Body of pancreas (tissue), 4 donors: ENCODE data around the gene FAM149A. TPM values are rescaled to one million over a fixed set of nuclear protein-coding genes. Genes with fewer than 3 reads are reported as not detected.

Experiments used
- ATAC-seq: fragments of 150-250 bp; one replicate; pipeline ENCODE4 v1.9.1; 2016
- DNase-seq, 4 donors: peaks; one replicate each; pipeline ENCODE4 v3.0.0-alpha.2; 2019
- H3K27ac ChIP-seq, 4 donors: fragments of 200-600 bp; sonication (generic); 1 replicate in 3 of 4; 2 replicates in 1 of 4; pipeline versions ENCODE4 v1.5.1 to v1.6.1; 2016 to 2019; ENCODE audit warnings: mild to moderate bottlenecking in 1 of 4, mixed read lengths in 1 of 4, moderate library complexity in 1 of 4
- H3K27me3 ChIP-seq, 2 donors: fragments of 200-600 bp; sonication (generic); one replicate each; pipeline ENCODE4 v1.6.0; 2016; ENCODE audit warnings: mild to moderate bottlenecking in 1 of 2
- H3K36me3 ChIP-seq, 2 donors: fragments of 200-600 bp; sonication (generic); replicated peaks in 1 of 2; 2 replicates each; pipeline ENCODE4 v1.5.1; 2016; ENCODE audit warnings: low read depth in 2 of 2; ENCODE audit not compliant: insufficient read depth in 1 of 2
- H3K4me1 ChIP-seq: fragments of 200-600 bp; sonication (generic); one replicate; pipeline ENCODE4 v1.6.0; 2016
- H3K4me3 ChIP-seq, 2 donors: fragments of 200-600 bp; sonication (generic); 1 replicate in 1 of 2; 2 replicates in 1 of 2; pipeline ENCODE4 v1.5.1; 2016 to 2019
- H3K9me3 ChIP-seq, 3 donors: fragments of 200-600 bp; sonication (generic); 1 replicate in 2 of 3; 2 replicates in 1 of 3; pipeline ENCODE4 v1.5.1; 2016
- CTCF ChIP-seq, 7 experiments: fragments of 450-650 bp in 4 of 7; fragments of 200-600 bp in 3 of 7; sonication (generic) in 3 of 7; IDR thresholded peaks; one replicate each; pipeline ENCODE4 v1.5.1; 2016 to 2019; ENCODE audit warnings: antibody characterized with exemption in 7 of 7
- POLR2A ChIP-seq, 3 donors: fragments of 450-650 bp; IDR thresholded peaks; one replicate each; pipeline ENCODE4 v1.6.1; 2016; ENCODE audit warnings: antibody characterized with exemption in 3 of 3, mild to moderate bottlenecking in 2 of 3
- WGBS, 2 donors: methylation state at CpG; one replicate each; pipeline ENCODE4 v1.1.5; 2017; 5-methylcytosine and 5-hydroxymethylcytosine counted together
- intact Hi-C: fragments of 100-400 bp; cut with DNase I; formaldehyde crosslinking; loops from one replicate; pipeline ENCODE4 v1.15.1; 2023
- total RNA-seq, 2 donors: library from RNA; depleted of rRNA; stranded (reverse); fragments of >200 nt; gene quantifications; one replicate each; pipeline ENCODE4 v1.1.0, GENCODE V29; 2016

Gene FAM149A
- total RNA-seq, 2 donors from 2014 or later = 20.8 to 51.4 TPM

DNA sequence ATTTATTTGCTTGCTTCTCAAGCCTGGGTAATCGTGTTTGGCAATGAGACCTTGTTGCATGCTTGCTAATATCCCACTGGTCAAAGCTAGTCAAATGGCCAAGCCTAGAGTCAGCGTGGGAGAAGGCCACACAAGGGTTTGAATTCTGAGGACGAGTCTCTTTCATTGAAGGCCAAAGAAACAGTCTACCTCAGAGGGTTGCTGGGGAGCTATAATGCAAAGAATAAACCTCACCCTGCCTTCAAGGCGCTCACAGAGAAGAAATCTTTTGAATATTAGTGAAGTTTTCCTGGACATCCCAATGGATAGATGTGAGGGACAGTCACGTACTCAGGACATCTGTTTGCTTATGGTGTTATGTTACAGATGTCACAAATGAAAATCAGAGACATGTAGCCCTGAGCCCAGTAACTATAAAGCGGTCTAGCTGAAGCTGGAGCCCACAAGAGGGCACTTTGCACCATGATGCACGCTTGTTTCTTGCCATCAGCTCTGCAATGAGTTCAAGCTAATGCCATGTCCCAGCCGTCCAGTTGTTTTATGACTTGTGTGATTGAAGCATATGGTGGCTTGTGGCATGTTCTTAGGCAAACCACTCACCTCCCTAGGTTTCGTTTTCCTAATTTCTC is 36.6 kb upstream of the FAM149A start:
- DNase-seq (peak; percentile 79 to 91 (median 88)), ATAC-seq (peak; percentile 96)
- H3K9me3 ChIP-seq = no peaks in the 10 kb centered on the region
- no peak overlapping the region for H3K4me3 ChIP-seq
- no peaks in the 10 kb centered on the region for H3K36me3 ChIP-seq
- intact Hi-C loops = loop anchor here (5.0 kb wide), 1 partner anchor 59 kb away; no protein-coding TSS in a partner anchor
- H3K4me1 ChIP-seq = peaks cover 16% of the 10 kb centered on the region
- TF ChIP-seq CTCF (IDR thresholded peaks at IDR 0.05) (peak; percentile 45 to 86 (median 73)), POLR2A (IDR thresholded peaks at IDR 0.05) (peak in 2 of 3 donors; percentile 19 to 42)
- no peaks in the 10 kb centered on the region for H3K27me3 ChIP-seq
- H3K27ac ChIP-seq = peak overlapping the region; percentile 47 to 81 (median 74)
- WGBS, 2 donors = 25 to 29% methylated on average over 8 to 9 of the region's 9 CpGs

- Histone ChIP-seq H3K4me1 (peaks cover 16% of the 10 kb centered on the region), H3K9me3 (no peaks in the 10 kb centered on the region), H3K27ac (peak within 1 kb of the TSS; percentile 47 to 81 (median 74)), H3K27me3 (no peaks in the 10 kb centered on the region), H3K36me3 (no peaks in the 10 kb centered on the region), H3K4me3 (peak within 1 kb of the TSS in 1 of 2 donors; percentile 42)
- no peak for TF ChIP-seq CTCF (IDR thresholded peaks at IDR 0.05)
- peak in 1 of 3 donors; percentile 20 for TF ChIP-seq POLR2A (IDR thresholded peaks at IDR 0.05)
- peak in 3 of 4 donors; percentile 22 to 28 (median 27) for DNase-seq
- ATAC-seq = peak; percentile 71
- intact Hi-C loops = loop anchor here (5.0 kb wide), 1 partner anchor 59 kb away; no protein-coding TSS in a partner anchor
- 0 to 1% methylated on average over 12 of the region's 12 CpGs for WGBS, 2 donors
Measured at GRCh38 chr4:186068581-186069348, 35.7 kb upstream of the FAM149A start, which contains the start of gene TLR3. TLR3 (plus strand) TSS chr4:186069156; CDS start chr4:186076620, 7,464 bp downstream.

DNA sequence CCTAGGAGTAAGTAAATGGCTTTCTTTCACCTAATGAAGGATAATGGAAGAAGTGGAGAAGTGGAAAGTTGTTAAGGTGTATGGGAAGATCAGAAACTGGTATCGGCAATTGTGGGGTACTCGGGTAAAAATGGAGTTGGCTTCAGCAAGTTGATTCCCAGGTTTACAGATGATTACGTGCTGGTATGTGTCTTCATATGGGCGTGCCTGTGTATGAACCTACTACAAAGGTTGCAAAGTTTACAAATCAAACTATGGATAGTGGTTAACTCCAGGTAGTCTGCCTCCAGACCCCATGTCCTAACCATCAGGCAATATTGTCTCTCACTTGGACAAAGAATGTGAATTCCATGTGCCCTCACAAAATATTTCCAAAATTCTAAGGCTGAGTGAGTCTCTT is 34.8 kb upstream of the FAM149A start:
- 25 to 28% methylated on average over 4 of the region's 4 CpGs for WGBS, 2 donors
- intact Hi-C loops = loop anchor here (5.0 kb wide), 1 partner anchor 58 kb away; no protein-coding TSS in a partner anchor
- ATAC-seq = no peak

DNA sequence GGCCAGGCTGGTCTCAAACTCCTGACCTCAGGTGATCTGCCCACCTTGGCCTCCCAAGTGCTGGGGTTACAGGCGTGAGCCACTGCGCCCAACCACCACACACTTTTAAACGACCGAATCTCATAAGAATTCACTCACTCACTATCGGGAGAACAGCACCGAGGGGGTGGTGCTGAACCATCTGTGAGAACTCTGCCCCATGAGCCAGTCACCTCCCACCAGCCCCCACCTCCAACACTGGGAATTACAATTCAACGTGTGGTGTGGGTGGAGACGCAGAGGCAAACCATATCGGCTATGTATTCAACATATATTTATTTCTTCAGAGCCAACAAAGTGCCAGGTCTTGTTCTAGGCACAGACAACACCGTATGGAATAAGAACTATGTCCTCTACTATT is 32.0 kb upstream of the FAM149A start:
- H3K27me3 ChIP-seq = no peaks in the 10 kb centered on the region
- no peaks in the 10 kb centered on the region for H3K36me3 ChIP-seq
- H3K9me3 ChIP-seq = no peaks in the 10 kb centered on the region
- intact Hi-C loops = no loop called here
- WGBS, 2 donors = 93 to 97% methylated on average over 10 of the region's 10 CpGs
- H3K4me3 ChIP-seq = no peak overlapping the region
- no peak overlapping the region for H3K27ac ChIP-seq
- DNase-seq (no peak), ATAC-seq (no peak)
- H3K4me1 ChIP-seq = peaks cover 16% of the 10 kb centered on the region
- TF ChIP-seq CTCF (IDR thresholded peaks at IDR 0.05) = no peak
- TF ChIP-seq POLR2A (IDR thresholded peaks at IDR 0.05) = no peak

More for the DNA sequence above, 34.8 kb upstream of the FAM149A start:
- Histone ChIP-seq H3K36me3 (no peaks in the 10 kb centered on the region), H3K4me1 (peaks cover 16% of the 10 kb centered on the region), H3K9me3 (no peaks in the 10 kb centered on the region), H3K4me3 (no peak overlapping the region), H3K27me3 (no peaks in the 10 kb centered on the region), H3K27ac (peak overlapping the region in 3 of 4 donors; percentile 72 to 81 (median 75))
- DNase-seq = no peak
- TF ChIP-seq POLR2A (IDR thresholded peaks at IDR 0.05) (no peak), CTCF (IDR thresholded peaks at IDR 0.05) (no peak)
